Measurements from ENCODE around the gene KDM4C.

The KDM4C gene

DNA sequence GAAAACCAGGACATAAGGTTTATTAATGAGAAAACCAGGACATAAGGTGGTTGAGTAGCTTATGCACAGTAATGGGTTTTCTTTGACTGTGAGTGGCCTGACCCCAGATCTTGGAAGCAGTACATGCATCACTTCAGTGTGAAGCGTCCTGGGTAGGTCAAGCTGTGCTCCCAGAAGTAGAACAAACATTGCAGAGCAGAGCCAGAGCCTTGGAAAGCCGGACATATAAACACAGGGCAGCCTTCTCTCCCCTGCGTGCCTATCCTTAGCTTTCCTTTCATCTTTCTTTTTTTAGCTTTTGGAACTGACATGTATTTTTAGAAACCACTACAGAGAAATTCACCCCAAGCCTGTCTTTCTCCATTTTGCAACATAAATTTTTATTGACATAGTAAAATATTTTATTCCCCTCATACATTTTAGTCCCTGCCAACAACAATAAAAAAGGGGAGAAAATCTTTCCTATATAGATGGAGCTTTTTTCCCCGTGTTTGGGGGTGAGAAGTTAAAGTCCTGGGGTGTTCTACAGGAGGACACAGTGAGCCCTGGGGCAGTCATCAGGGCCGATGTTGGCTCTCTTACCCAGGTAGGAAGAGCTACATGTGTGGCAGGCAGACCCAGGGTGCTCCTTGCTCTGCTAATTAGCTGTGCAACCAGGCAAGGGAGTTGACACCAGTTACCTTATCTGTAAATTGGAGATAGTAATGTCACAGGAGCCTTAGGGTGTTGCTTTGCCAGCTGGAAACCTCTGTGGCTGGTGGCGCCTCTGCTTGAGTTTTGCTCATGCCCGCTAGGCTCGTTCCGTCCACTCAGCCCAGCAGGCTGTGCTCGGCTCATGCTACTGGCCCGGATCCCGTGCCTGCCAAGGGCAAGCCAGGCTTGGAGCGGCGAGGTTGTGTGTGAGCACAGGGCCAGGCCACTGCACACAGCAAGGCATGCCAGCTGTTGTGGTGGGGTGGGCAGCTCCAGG, 389.6 kb downstream of the KDM4C start:
- no peak for DNase-seq

DNA sequence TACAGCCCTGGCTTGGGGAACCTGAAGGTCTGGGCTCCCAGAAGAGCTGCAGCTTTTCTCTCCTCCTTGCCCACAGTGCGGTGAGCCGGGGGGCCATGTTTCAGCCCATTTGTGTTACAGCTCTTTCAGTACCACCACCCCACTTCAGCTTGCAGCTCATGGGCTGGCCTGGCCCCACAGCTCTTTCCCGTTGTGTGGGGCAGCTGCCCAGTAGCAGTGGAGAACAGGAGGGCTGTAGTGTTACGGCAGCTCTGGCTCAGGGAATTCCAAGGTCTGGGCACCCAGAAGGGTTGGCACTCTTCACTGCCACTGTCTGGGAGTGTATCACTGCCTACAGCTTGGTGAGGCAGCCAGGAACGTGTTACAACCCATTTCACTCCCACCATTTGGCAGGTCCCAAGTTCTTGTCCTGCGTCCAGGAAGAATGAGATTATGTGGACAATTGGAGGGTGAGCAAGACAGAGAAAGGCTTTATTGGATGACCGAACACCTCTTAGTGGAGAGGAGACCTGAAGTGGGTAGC, 390.5 kb downstream of the KDM4C start:
- no peak for DNase-seq

DNA sequence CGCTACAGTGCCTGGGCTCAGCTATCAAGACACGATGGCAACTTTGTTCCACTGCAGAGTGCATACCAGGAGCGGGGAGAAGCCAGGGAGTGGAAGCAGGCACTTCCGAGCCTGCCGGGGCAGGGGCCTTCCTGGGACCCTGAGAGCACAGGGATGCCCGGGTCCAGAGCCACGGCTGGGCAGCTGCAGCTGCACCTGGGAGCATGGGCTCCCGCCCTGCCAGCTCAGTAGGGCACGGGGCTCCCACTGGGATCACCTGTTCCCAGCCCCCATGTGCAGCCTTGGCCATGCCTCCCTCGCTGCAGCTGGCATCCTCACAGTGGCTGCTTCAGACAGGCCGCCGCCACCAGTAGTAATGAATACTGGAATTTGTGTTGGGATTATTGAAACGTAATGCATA, 391.5 kb downstream of the KDM4C start:
- peak in 1 of 2 experiments; percentile 11 for DNase-seq

DNA sequence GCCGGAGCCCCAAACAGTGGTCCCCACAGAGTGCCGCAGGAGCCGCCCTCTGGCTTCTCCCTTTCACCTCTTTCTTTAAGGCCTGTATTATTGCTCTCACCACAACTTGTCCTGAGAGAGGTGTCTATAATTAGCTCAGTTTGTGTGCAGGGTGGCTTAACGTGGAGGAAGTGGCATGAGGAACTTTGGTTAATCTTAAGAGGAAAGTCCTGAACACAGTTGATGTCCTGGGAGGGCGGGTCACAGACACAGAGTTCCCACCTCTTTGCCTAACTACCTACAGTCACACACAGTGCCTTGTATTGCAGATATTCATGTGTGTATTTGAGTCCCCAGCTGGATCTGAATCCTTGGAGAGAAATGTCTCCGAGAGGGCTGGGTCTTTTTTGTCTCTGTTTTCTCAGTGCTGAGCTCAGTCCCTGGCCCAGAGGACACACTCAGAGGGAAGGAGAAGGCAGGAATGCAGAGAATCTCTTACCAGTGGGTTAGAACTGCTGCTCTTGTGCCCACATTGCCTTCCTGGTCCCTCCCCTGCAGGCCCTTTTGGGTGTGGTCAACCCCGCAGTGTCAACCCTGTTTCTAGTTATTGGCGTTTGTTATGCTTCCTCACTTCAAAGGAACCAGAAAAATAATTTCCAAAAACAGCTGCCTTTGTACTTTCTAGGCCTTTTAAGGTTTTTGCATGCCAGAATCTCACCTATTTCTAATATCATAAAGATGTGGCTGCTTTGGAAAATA, 392.5 kb downstream of the KDM4C start:
- DNase-seq = no peak

DNA sequence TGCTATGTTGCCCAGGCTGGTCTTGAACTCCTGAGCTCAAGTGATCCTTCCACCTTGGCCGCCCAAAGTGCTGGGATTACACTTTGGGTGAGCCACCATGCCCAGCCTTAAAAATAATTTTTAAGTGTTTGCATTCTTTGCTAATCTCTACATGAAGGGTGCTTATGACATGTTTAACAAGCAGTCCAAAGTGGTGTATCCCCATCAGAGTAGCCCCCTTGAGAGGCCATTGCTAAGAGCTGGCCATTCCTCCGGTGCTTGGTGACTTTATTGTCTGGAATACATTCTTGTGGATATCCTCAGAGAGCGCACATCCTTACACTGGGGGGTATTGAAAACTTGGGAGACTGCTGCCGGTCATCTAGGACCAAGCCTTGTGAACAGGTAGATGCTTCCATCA, 395.4 kb downstream of the KDM4C start:
- DNase-seq = no peak

DNA sequence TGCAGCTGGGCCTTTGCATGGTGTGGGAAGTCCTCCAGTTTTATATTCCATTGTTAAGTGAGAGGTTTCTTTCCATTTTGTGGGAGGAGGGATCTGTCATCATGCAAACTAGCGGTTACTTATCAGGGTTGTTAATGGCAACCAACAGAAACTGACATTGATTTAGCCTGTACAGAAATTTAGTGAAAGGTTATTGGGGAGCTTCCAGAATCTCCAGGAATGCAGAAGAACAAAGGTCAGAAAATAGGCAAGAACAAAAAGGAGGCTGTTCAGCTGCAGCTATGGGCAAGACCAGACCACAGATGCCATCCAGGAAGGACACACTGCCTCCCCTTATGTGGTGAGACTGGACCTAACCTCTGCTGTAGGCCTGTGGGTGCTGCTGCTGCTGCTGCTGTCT, 395.8 kb downstream of the KDM4C start:
- DNase-seq = no peak

DNA sequence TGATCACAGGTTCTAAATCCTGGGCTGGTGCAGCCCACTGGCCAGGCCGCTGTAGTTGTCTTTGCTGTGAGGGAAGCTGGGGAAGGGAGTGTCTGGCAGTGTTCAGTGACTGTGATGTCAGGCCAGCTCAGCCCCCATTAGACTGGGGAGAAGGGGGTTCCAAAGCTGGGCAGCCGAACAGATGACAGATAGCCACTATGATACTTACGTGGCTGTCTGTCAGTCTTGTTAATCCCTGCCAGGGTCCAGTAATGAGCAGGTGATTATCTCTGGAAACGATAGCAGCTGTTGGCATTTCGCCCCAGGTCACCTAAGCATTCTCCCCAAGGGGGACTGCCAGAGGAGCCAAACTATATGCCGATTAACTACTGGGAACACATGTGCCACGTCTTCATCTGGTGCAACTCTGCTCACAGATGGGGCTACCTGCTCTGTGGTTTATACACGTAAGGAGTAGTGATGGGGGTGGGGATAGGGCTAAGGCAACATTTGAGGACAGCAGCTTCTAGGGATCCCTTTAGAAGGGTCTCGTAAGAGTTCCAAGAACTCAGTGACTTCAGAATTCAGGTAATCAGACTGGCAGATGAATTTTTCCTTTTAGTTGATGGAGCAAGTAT, 396.3 kb downstream of the KDM4C start:
- DNase-seq = peak in 1 of 2 experiments; percentile 10

DNA sequence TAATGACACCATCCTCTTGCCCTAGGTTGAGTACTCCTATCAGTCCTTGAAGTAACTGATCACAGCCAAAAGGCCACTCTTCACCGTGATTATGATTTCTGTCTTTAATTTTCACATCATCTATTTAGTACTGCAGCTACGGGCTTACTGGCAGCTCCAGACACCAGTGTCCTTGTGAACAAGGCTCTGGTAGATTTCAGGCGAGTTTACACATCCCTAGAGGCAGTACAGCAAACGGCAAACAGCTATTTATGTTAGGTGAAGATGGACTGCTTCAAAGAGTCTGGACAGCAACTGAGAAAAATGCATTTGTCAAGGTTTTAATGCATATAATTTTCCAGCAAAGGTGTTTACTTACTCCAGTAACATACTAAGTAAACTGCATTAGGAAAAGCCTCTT, 396.9 kb downstream of the KDM4C start:
- DNase-seq = peak; percentile 27 to 49

DNA sequence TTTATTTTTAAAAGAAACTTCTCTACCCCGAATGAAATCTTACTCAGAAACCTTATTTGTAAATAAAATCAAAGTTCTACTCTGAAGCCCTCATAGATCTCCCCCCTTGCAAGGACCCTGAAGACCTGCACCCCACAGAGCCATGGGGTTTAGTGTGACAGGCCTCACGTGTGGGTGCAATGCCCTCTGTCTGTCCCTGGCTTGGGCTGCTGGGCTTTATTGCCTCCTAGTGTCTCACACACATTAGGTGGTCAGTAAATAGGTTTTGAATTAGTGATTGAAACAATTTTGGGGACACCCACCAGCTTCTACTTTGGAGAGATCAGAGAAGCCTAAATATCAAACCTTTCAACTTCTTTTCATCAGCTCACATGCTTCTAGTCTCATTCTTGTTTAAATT, 403.7 kb downstream of the KDM4C start:
- no peak for DNase-seq

DNA sequence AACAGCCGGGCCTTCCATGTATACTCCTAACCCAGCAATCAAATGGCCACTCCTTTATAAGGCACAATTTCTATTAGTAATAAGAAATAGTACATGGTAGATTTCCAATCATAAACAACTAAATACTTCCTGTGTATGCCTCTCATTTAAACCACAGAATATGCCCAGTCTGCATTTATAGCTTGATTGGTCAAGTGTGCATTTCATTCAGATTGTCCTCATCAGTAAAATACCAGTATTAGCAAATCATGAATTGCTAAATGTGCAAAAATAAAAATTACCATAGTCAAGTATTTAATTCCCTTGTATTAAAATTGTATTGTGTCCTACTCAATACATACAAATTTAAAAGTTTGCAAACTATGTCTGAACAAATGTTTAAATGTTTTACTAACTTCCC, 406.2 kb downstream of the KDM4C start:
- no peak for DNase-seq

DNA sequence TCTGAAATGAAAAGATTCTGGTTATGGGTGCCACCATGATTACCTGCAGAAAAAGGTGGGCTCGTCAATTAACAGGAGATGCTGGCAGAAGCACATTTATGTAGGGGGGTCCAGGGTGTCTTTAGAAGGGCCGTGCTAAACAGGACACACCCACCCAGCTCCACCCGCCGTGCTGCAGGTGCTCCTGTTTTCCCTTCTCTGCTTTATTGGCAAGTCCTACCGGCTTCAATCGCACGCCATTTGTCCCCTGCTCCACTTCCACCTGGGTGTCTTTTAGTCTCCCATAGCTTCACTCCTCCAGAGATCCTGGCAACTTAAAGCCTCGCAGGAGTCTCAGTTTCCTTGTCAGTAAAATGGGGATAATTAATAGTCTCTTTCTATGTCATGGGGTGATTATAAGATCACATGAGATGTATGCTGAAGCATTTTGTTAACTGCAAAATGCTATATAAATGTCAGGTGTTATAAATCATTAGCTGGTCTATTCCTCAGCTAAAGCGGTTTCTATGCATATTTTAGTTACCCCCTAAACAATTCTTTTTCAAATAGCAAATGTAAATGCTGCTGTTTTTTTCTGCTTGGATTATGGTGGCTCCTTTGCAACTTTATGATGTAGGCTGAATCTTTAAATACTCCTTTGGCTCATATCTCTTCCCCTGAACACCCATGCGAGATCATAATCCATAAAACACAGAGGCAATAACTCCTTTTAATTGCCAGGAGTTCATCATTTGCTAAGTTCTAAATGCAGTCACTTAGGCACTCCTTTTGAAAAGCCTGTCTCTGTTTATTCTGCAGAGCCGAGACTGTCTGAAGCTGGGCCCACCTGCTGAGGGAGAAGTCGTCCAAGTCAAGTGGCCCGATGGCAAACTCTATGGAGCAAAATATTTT, 406.9 kb downstream of the KDM4C start:
- DNase-seq = no peak

DNA sequence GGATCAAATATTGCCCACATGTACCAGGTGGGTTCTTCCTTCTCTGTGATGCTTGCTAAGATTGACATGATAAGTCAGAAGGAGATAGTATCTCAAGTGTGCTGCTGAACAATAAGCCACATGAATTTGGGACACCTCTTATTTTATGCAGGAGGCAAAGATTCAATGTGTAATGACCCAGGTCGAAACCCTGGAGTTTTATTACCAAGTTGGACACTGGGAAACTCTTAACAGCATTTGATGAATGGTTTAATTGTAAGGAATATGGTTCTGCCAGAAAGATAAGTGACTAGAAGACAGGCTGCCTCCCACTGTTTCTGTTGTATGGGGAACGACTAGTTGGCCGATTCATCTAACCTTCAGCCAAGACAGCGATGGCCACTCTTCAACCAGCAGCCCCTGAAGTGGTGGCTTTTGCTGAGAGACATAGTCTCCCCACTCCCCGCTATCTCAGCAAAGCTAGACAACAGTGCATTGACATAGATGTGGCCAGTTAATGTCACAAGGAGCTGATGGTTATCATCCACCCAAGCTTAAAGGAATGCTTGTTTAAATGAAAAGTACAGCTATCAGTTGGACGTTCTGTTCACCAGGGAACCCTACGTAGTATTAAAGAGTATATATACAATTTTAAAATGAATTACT, 407.7 kb downstream of the KDM4C start:
- no peak for DNase-seq

DNA sequence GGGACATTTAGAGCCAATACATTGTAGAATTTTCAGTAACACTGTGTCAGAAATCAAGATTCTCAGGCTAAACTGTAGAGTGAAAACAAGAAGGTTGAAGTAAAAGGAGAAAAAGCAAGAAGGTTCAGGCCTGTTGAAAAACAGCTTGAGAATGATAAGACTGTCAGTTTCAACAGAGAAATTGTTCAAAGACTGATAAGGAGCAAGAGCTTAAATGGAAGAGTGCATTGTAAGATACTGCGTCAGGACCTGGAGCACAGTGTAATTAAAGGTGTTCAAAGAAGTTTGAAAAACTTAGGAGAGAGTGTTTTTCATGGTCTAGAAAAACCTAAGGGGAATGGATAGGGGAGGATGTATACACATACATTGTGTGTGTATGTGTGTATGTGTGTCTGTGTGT, 408.3 kb downstream of the KDM4C start:
- no peak for DNase-seq

DNA sequence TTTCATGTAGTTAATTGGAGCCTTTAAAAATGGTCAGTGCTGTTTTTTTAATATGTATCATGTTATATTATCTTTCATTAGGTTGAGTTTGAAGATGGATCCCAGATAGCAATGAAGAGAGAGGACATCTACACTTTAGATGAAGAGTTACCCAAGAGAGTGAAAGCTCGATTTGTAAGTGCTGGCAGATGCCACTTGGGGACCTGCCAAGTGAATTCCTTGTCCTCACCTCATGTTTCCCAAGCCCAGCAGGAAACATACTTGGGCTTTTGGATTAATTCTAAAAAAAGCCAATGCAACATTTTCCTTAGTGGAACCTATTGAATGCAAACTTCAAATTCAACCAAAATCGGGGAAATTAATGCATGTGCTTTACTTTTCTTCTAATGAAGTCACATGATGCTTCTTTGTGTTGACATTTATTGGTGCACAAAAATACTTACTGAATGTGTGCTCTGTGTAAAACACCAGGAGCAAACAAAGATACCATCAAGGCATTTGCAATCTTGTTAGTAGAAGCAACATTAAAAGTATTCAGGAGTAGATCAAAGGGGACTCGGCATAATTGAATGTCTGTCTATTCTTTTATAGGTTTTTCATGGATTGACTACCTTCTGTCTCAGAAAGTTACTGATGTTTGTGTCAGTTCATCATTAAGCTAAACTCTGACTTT, 412.1 kb downstream of the KDM4C start:
- no peak for DNase-seq

DNA sequence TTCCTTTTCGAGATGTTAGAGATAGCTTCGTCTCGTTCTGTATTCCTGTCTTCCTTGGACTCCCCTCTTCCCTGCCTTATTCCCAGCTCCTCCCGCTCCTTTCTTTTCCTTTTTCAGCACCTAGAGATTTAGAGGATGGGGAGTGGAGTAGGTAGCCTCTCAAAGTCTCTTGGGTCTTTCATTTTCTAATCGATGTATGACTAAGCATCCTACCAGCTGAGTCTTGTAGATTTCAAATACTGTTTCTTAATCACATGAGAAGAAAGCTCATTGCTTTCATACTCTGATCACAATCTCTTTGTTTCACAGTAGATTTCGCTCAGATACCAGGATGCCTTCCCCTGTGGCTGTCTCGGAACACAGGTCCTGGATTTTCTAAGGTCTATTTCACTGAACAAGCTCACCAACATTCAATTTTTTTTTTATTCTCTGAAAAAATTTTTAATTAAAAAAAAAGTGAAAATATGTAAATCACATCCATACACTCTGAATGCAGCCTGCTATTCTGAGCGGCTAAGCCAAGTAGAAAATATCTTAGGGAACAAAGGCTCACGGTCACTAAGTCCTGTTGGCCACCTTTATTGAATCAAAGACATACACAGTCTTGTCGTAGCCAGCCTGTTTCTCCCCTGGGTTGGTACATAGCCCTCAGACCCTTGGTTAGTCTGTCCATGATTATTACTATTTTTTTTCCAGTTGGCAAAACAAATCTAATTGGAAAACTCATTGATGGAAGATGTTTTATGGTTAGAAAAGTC, 413.8 kb downstream of the KDM4C start:
- DNase-seq = no peak

DNA sequence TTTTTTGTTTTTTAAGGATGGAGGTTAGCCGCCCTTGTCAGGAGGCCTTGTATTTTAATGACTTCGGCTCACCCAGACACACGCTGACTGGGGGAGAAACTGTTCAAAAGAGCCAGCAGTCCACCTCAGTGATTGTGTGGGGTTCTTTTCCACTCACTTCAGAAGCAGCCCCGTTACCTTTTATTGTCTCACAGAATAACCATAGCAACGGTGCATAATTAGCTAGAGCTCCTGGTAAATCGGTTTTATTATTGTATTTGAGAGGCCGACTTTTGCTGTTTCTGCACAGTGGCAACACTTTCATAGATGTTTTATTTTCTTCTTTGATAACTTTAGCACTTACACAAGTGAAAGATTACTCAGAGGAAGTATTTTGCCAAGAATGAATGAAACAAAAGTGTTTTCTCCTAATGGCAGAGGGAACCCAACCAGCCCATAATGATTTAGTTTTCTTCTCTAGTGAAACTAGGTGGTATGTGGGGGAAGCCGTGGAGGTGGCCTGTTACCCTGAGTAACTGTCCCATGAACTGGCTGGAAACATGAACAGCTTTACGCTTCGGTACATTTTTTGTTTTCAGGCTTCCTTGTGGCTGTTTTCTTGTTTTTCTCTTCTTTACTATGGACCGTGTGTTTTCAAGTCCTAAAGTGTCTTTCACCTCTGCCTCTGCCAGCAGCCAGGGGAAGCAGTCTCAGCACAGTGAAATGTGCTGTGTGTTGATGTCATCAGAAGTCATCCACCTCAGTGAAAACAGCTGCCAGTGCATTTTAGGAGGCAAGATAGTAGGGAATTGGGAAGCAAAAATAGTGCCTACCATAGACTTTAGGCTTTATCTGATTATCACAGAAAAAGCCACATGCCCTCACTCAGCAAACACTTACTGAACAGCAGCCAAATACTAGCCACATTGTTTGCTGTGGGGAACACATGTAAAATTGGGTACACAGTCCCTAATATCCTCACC, 414.7 kb downstream of the KDM4C start:
- DNase-seq = no peak

DNA sequence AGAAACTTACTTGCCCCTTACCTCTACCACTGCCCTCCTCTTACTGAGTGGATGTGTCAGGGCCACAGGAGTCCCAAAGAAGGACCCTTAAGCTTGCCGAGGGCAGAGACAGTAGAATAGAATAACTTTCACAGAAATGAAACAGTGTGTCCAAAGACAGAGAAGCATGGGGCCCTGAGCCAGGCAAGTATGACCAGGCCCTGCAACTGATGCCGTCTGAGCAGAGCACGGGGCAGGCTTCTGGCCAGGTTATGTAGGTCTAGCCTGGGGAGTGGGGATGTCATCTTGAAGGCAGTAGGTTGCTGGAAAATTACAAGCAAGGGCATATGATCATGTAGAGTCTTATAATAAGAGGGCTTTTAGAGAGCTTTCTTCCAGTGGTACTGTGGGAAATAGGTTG, 415.4 kb downstream of the KDM4C start:
- no peak for DNase-seq

DNA sequence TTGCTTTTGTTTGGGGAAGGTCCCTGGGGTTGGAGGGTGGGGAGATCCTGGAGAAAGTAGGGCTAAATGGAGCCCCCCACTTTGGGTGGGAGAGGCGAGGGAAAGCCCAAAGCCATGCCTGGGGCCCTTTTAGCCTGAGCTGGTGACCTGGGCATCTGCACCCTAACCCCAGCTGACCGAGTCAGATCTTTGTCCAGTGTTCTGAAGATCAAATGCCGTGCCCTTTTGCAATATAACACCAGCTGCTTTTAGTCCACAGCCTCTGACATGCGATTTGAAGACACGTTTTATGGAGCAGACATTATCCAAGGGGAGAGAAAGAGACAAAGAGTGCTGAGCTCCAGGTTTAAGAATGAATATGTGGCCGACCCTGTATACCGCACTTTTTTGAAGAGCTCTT, 416.5 kb downstream of the KDM4C start:
- DNase-seq = no peak

DNA sequence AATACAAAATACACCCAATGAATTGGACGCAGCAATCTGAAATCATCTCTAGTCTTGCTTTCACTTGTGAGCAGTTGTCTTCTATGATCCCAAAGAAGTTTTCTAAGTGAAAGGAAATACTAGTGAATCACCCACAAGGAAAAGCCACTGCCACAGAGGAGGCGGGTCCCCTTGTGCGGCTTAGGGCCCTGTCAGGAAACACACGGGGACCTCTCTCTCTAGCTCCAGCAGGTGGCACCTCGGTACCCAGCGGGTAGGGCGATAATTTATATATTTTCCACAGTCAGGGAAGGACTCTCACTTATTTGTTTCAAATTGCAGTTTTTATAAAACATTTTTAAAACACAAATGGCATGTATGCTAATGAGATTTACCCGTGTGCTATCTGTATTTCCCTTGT, 417.1 kb downstream of the KDM4C start:
- peak in 1 of 2 experiments; percentile 8 for DNase-seq

All from NCI-H2081 (cell line).